B cell (primary cell): ENCODE results near the gene STRADA.

Experiments
- CTCF ChIP-seq: fragments of 200-600 bp; IDR thresholded peaks from one replicate; pipeline ENCODE4 v1.8.0; 2022; ENCODE audit warnings: antibody characterized with exemption, mild to moderate bottlenecking
- EZH2 ChIP-seq: IDR thresholded peaks from 2 replicates; pipeline ENCODE4 v1.6.1; 2012; ENCODE audit warnings: borderline replicate concordance, low read depth, mild to moderate bottlenecking, moderate library complexity, low read length; ENCODE audit not compliant: insufficient read depth, poor library complexity, severe bottlenecking

GRCh38 chr17:63735691-63736090 lies 5.9 kb downstream of the STRADA start:
- TF ChIP-seq CTCF (no peak), EZH2 (no peak)
